Stimulated activated CD4-positive, alpha-beta T cell treated with anti-CD3 and anti-CD28 coated beads, Interleukin-1b, Interleukin-23, amount 100 ng/mL, for 24 hours (primary cell): ENCODE results near the gene WEE2.
"Not testable (repeated sequence)": the region's sequence is repeated elsewhere in the genome, so short reads cannot be mapped to it uniquely, and the experiment has no call there.

Source experiments
- DNase-seq, 4 experiments: peaks; one replicate each; pipeline ENCODE4 v3.0.0-alpha.2; 2020; ENCODE audit warnings: low read depth in 4 of 4, low spot score in 1 of 4

WEE2 gene

GRCh38 chr7:141689072-141689825, 18.9 kb upstream of the WEE2 start:
- DNase-seq: not testable (repeated sequence)

GRCh38 chr7:141691540-141691939, 16.6 kb upstream of the WEE2 start:
- no peak for DNase-seq

GRCh38 chr7:141691961-141692360, 16.2 kb upstream of the WEE2 start:
- no peak for DNase-seq

- no peak for DNase-seq
Observed at GRCh38 chr7:141693082-141693481, 15.1 kb upstream of the WEE2 start.

- DNase-seq: no peak
Observed at GRCh38 chr7:141695803-141696289, 12.3 kb upstream of the WEE2 start.

- no peak for DNase-seq
Observed at GRCh38 chr7:141696348-141696747, 11.8 kb upstream of the WEE2 start.

- no peak for DNase-seq
Observed at GRCh38 chr7:141697211-141697871, 10.8 kb upstream of the WEE2 start.

- no peak for DNase-seq
Observed at GRCh38 chr7:141698247-141699015, 9.7 kb upstream of the WEE2 start.

- no peak for DNase-seq
Observed at GRCh38 chr7:141699860-141700259, 8.3 kb upstream of the WEE2 start.

GRCh38 chr7:141700296-141700847, 7.8 kb upstream of the WEE2 start:
- no peak for DNase-seq

GRCh38 chr7:141700848-141701371, 7.2 kb upstream of the WEE2 start:
- no peak for DNase-seq

GRCh38 chr7:141701489-141702046, 6.6 kb upstream of the WEE2 start:
- DNase-seq: peak; percentile 31 to 46 (median 38)

- DNase-seq: peak in 3 of 4 experiments; percentile 25 to 40 (median 26)
Observed at GRCh38 chr7:141702047-141702567, 6.0 kb upstream of the WEE2 start, which contains the start of gene DENND11. Gene DENND11 (minus strand): TSS chr7:141702166. CDS start chr7:141702153, 13 bp downstream.

GRCh38 chr7:141702892-141703291, 5.3 kb upstream of the WEE2 start:
- no peak for DNase-seq

GRCh38 chr7:141704112-141704511, 4.0 kb upstream of the WEE2 start:
- DNase-seq: no peak

GRCh38 chr7:141704741-141705140, 3.4 kb upstream of the WEE2 start:
- DNase-seq: no peak

GRCh38 chr7:141706239-141707064, 1.7 kb upstream of the WEE2 start:
- no peak for DNase-seq

- no peak for DNase-seq
Observed at GRCh38 chr7:141709318-141709717, 1.2 kb downstream of the WEE2 start.

- DNase-seq: no peak
Observed at GRCh38 chr7:141709749-141710148, 1.6 kb downstream of the WEE2 start.

- no peak for DNase-seq
Observed at GRCh38 chr7:141710301-141710700, 2.1 kb downstream of the WEE2 start.
